IMR-90 (cell line): Measurements from ENCODE around the gene SLC46A3. TPM values are rescaled to one million over a fixed set of nuclear protein-coding genes. Genes with fewer than 3 reads are reported as not detected.

Experiments
- ATAC-seq: fragments of 200-7000 bp; cut with Tn5 transposase; 2 replicates; pipeline ENCODE4 v1.9.1; 2020; ENCODE audit warnings: low read depth, mild to moderate bottlenecking, moderate library complexity
- BruUV-seq: library from RNA; stranded (reverse); fragments of 400-500 nt; replicated peaks from 2 replicates; lab custom pipeline; 2021; lab: Mats Ljungman, UMichigan
- CTCF ChIA-PET: fragments of 300-600 bp; formaldehyde crosslinking; extraction: SDS; loops from one replicate; lab custom pipeline; 2021; ENCODE audit warnings: antibody characterized with exemption; lab: Yijun Ruan, JAX
- POLR2A ChIA-PET: fragments of 300-600 bp; sonication (Branson Sonifier 250); formaldehyde crosslinking; loops from one replicate; lab custom pipeline; 2022; ENCODE audit warnings: antibody characterized with exemption; ENCODE audit not compliant: unreplicated experiment; lab: Charles Lee
- DNase-seq: peaks from one replicate; pipeline ENCODE4 v3.0.0; 2013
- H2AFZ ChIP-seq: replicated peaks from 2 replicates; pipeline ENCODE3; 2013; ENCODE audit warnings: low read length, mild to moderate bottlenecking; ENCODE audit not compliant: poor library complexity
- H2AK5ac ChIP-seq: 2 replicates; pipeline ENCODE4 v1.6.1; 2013; ENCODE audit warnings: low read depth, low read length, inconsistent platforms
- H2AK9ac ChIP-seq: replicated peaks from 2 replicates; pipeline ENCODE3; 2013; ENCODE audit warnings: mild to moderate bottlenecking, low read depth, low read length, moderate library complexity; ENCODE audit not compliant: poor library complexity
- H2BK120ac ChIP-seq: 2 replicates; pipeline ENCODE4 v1.6.1; 2013; ENCODE audit warnings: low read depth, low read length, inconsistent platforms
- H2BK15ac ChIP-seq: 3 replicates; pipeline ENCODE4 v1.6.1; 2013; ENCODE audit warnings: low read depth, low read length, inconsistent platforms
- H2BK20ac ChIP-seq: 2 replicates; pipeline ENCODE4 v1.6.1; 2013; ENCODE audit warnings: low read depth, mild to moderate bottlenecking, inconsistent platforms, low read length, moderate library complexity
- H2BK5ac ChIP-seq: 2 replicates; pipeline ENCODE4 v1.6.1; 2013; ENCODE audit warnings: mild to moderate bottlenecking, low read depth, low read length, inconsistent platforms; ENCODE audit not compliant: poor library complexity, severe bottlenecking
- H3K14ac ChIP-seq: replicated peaks from 2 replicates; pipeline ENCODE4 v1.6.1; 2013; ENCODE audit warnings: low read depth, low read length, inconsistent platforms
- H3K18ac ChIP-seq: 2 replicates; pipeline ENCODE4 v1.6.1; 2013; ENCODE audit warnings: low read depth, low read length, control low read depth
- H3K23ac ChIP-seq: 2 replicates; pipeline ENCODE4 v1.6.1; 2013; ENCODE audit warnings: low read depth, low read length, inconsistent platforms
- H3K27ac ChIP-seq: 2 replicates; pipeline ENCODE4 v1.5.1; 2013; ENCODE audit warnings: mild to moderate bottlenecking, control low read depth, low read length; ENCODE audit not compliant: insufficient read depth
- H3K27me3 ChIP-seq: 2 replicates; pipeline ENCODE4 v1.6.1; 2013; ENCODE audit warnings: low read length; ENCODE audit not compliant: control insufficient read depth, insufficient read depth
- H3K36me3 ChIP-seq: 2 replicates; pipeline ENCODE4 v1.6.1; 2013; ENCODE audit warnings: low read length, mixed read lengths; ENCODE audit not compliant: control insufficient read depth, insufficient read depth
- H3K4ac ChIP-seq: 2 replicates; pipeline ENCODE4 v1.6.1; 2013; ENCODE audit warnings: low read depth, low read length, inconsistent platforms
- H3K4me1 ChIP-seq: 2 replicates; pipeline ENCODE4 v1.6.1; 2013; ENCODE audit warnings: low read length, mixed read lengths; ENCODE audit not compliant: control insufficient read depth, insufficient read depth
- H3K4me2 ChIP-seq: 2 replicates; pipeline ENCODE4 v1.6.1; 2013; ENCODE audit warnings: low read depth, mild to moderate bottlenecking, control low read depth, low read length, moderate library complexity
- H3K4me3 ChIP-seq: 2 replicates; pipeline ENCODE4 v1.5.1; 2013; ENCODE audit warnings: low read depth, mild to moderate bottlenecking, control low read depth, low read length, moderate library complexity; ENCODE audit not compliant: insufficient read depth
- H3K56ac ChIP-seq: 2 replicates; pipeline ENCODE4 v1.6.1; 2013; ENCODE audit warnings: low read length, inconsistent platforms; ENCODE audit not compliant: insufficient read depth; ENCODE audit errors: extremely low read depth
- H3K79me1 ChIP-seq, 2 experiments: 2 replicates each; pipeline ENCODE4 v1.6.1; 2013; ENCODE audit warnings: low read length in 2 of 2, inconsistent platforms in 1 of 2, low read depth in 1 of 2
- H3K9ac ChIP-seq: 2 replicates; pipeline ENCODE4 v1.6.1; 2013; ENCODE audit warnings: low read depth, low read length, control low read depth
- H3K9me1 ChIP-seq: 2 replicates; pipeline ENCODE4 v1.6.1; 2013; ENCODE audit warnings: low read length, inconsistent platforms; ENCODE audit not compliant: insufficient read depth
- H3K9me3 ChIP-seq: 2 replicates; pipeline ENCODE4 v1.6.1; 2013; ENCODE audit warnings: low read length; ENCODE audit not compliant: control insufficient read depth, insufficient read depth
- H4K20me1 ChIP-seq: 2 replicates; pipeline ENCODE4 v1.6.1; 2013; ENCODE audit warnings: low read length, inconsistent platforms; ENCODE audit not compliant: insufficient read depth
- H4K5ac ChIP-seq: 2 replicates; pipeline ENCODE4 v1.6.1; 2013; ENCODE audit warnings: mild to moderate bottlenecking, low read depth, low read length, control low read depth
- H4K8ac ChIP-seq, 2 experiments: 2 replicates each; pipeline ENCODE4 v1.6.1; 2013; ENCODE audit warnings: low read depth in 2 of 2, low read length in 2 of 2, control low read depth in 1 of 2, inconsistent platforms in 1 of 2
- H4K91ac ChIP-seq: 2 replicates; pipeline ENCODE4 v1.6.1; 2013; ENCODE audit warnings: low read depth, low read length, inconsistent platforms; ENCODE audit not compliant: insufficient read depth
- BHLHE40 ChIP-seq: fragments of 150-350 bp; IDR thresholded peaks from 2 replicates; pipeline ENCODE4 v1.6.1; 2016; ENCODE audit warnings: mild to moderate bottlenecking, low read depth, low read length
- CEBPB ChIP-seq: IDR thresholded peaks from 2 replicates; pipeline ENCODE4 v1.6.1; 2012; ENCODE audit warnings: low read depth, low read length, improper control_type of control experiment
- CHD1 ChIP-seq: IDR thresholded peaks from 2 replicates; pipeline ENCODE4 v1.6.1; 2012; ENCODE audit warnings: low read depth, low read length, improper control_type of control experiment
- ELK1 ChIP-seq: fragments of 150-350 bp; IDR thresholded peaks from 2 replicates; pipeline ENCODE4 v1.6.1; 2016; ENCODE audit warnings: low read depth, mild to moderate bottlenecking, low read length, moderate library complexity, borderline replicate concordance
- RAD21 ChIP-seq: IDR thresholded peaks from 2 replicates; pipeline ENCODE4 v1.6.1; 2012; ENCODE audit warnings: low read length, improper control_type of control experiment
- SMC3 ChIP-seq: fragments of 150-350 bp; IDR thresholded peaks from 2 replicates; pipeline ENCODE4 v1.6.1; 2016; ENCODE audit warnings: low read depth, mild to moderate bottlenecking, antibody characterized with exemption, low read length, moderate library complexity
- USF2 ChIP-seq: fragments of 150-350 bp; IDR thresholded peaks from 2 replicates; pipeline ENCODE4 v1.6.1; 2017; ENCODE audit warnings: mild to moderate bottlenecking, antibody characterized with exemption, low read length, low read depth
- dilution Hi-C: fragments of 300-500 bp; cut with HindIII; formaldehyde crosslinking; loops from one replicate; pipeline ENCODE4 v1.14.3; 2018; ENCODE audit warnings: low sequenced_read_pairs; ENCODE audit not compliant: unreplicated experiment
- in situ Hi-C: fragments of 300-500 bp; cut with MboI; formaldehyde crosslinking; loops from 3 replicates; pipeline ENCODE4 v1.14.3; 2019; ENCODE audit warnings: low sequenced_read_pairs, inconsistent platforms, mixed read lengths
- intact Hi-C: fragments of 100-400 bp; cut with micrococcal nuclease; formaldehyde crosslinking; loops from 2 replicates; pipeline ENCODE4 v1.10.0; 2022
- polyA plus RNA-seq, 3 experiments: library from polyadenylated mRNA; depleted of rRNA; stranded (reverse); fragments of >200 nt; gene quantifications; 2 replicates each; pipeline ENCODE4 v1.2.3, GENCODE V29; 2012; ENCODE audit warnings: low replicate concordance in 1 of 3
- total RNA-seq: library from RNA; depleted of rRNA; stranded (reverse); fragments of >200 nt; gene quantifications from 2 replicates; pipeline ENCODE4 v1.2.3, GENCODE V29; 2012

The SLC46A3 gene
- total and polyA plus RNA-seq, 2 of the 4 experiments (the other 2 are of a cell fraction): 0.54 to 0.89 TPM

GRCh38 chr13:28671126-28671792 lies 47.5 kb downstream of the SLC46A3 start:
- Histone ChIP-seq H3K23ac (no peak overlapping the region), H3K9me1 (no peaks in the 10 kb centered on the region; the same call in 1 of the 2 replicates), H3K4ac (no peak overlapping the region), H4K5ac (no peak overlapping the region), H3K27me3 (no peaks in the 10 kb centered on the region), H4K8ac (no peak overlapping the region), H4K91ac (no peak overlapping the region), H3K14ac (no peak overlapping the region), H2BK5ac (no peak overlapping the region), H2BK120ac (no peak overlapping the region), H3K56ac (no peak overlapping the region), H2BK20ac (no peak overlapping the region), H2AK9ac (no peak overlapping the region), H3K18ac (no peak overlapping the region), H2AK5ac (no peak overlapping the region), H3K4me1 (no peaks in the 10 kb centered on the region), H3K9ac (no peak overlapping the region), H2AFZ (no peak overlapping the region), H2BK15ac (no peak overlapping the region), H3K4me2 (no peak overlapping the region), H3K9me3 (no peaks in the 10 kb centered on the region), H3K27ac (no peak overlapping the region), H4K20me1 (peaks cover 10% of the 10 kb centered on the region), H3K79me1 (peaks cover 20 to 26% of the 10 kb centered on the region in 2 experiments; a peak in 3 of 4 replicates), H3K4me3 (no peak overlapping the region), H3K36me3 (peaks cover 57% of the 10 kb centered on the region)
- no TSS peak for BruUV-seq
- DNase-seq: no peak
- ChIA-PET CTCF (interaction anchor here (0.6 to 1.3 kb wide), 5 partner anchors 15 to 533 kb away, joined by 3 to 6 read pairs (median 4); partner anchors contain the start of gene PAN3), POLR2A (no interaction called here)
- TF ChIP-seq SMC3: no peak
- no peak for TF ChIP-seq BHLHE40
- no peak for TF ChIP-seq USF2
- no peak for TF ChIP-seq CHD1
- TF ChIP-seq CEBPB: no peak
- TF ChIP-seq ELK1: no peak
- TF ChIP-seq RAD21: no peak
- no peak for ATAC-seq
- dilution Hi-C loops: no loop called here
- in situ Hi-C loops: no loop called here
- intact Hi-C loops: no loop called here
